Measurements from ENCODE around the gene ZBTB38. TPM values are rescaled to one million over a fixed set of nuclear protein-coding genes. Genes with fewer than 3 reads are reported as not detected.

ZBTB38 gene
- polyA plus RNA-seq, 1 donor from 2014 or later = 18.7 TPM

DNA sequence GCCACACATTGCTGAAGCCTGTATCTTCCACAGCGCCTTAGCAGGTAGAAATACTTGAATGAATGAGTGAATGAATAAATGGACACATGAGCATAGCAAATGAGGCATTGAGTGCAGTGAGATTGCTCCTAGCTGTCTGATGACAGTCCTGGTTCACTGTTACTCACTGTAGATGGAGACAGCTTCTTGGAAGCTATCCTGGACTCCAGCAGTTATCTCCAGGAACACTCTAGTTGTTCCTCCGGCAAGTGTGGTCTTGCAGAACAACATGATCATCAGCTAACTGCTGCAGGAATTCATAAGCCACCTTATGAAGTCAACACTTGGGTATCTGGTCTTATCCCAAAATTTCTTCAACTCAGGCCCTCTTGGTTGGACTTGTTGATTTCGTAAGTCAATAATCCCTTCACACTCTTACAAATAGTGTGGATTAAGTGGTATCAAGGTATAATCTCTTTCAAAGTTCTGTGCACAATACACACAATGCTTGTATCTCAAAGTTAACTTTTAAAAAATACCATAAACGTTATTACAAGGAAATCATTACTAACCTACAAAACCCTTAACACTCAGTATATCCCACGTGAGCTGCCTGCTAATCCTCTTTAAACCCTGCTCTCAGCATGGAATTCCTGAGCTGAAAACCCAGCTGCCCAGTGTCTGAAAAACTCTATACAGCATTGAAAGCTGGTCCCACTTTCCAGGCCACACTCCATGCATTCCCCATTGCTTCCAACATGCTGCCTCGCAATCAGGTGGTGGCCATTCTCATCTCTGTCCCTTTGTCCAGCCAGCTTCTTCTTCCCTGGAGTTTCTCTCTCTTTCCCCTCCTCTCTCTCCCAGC, 14.4 kb upstream of the ZBTB38 start:
- no peak overlapping the region for H3K4me3 ChIP-seq (ENCODE audit: low read length)
- no peak overlapping the region for H3K9ac ChIP-seq (ENCODE audit: low read length)
- no peaks in the 10 kb centered on the region for H3K9me2 ChIP-seq (ENCODE audit: insufficient read depth, low read length)
- H3K4me2 ChIP-seq (ENCODE audit: low read length) = no peak overlapping the region
- no peaks in the 10 kb centered on the region for H3K27me3 ChIP-seq (ENCODE audit: insufficient read depth, low read depth, low read length)
- no peaks in the 10 kb centered on the region for H3K36me3 ChIP-seq (ENCODE audit: insufficient read depth, low read length)
- H3K9me3 ChIP-seq (ENCODE audit: low read length) = no peaks in the 10 kb centered on the region
- H4K20me1 ChIP-seq (ENCODE audit: insufficient read depth) = no peaks in the 10 kb centered on the region
- H2AFZ ChIP-seq (ENCODE audit: low read depth, low read length) = no peak overlapping the region
- H3K27ac ChIP-seq (ENCODE audit: low read length) = no peak overlapping the region
- no peaks in the 10 kb centered on the region for H3F3A ChIP-seq (ENCODE audit: insufficient read depth, low read length, poor library complexity, severe bottlenecking)
- no peak for TF ChIP-seq EP300 (conservative IDR thresholded peaks at IDR 0.05; ENCODE audit: poor library complexity, severe bottlenecking)
- TF ChIP-seq SMC3 (conservative IDR thresholded peaks at IDR 0.05; ENCODE audit: poor library complexity) = no peak
- TF ChIP-seq RAD21 (conservative IDR thresholded peaks at IDR 0.05) = no peak
- TF ChIP-seq MXI1 (conservative IDR thresholded peaks at IDR 0.05; ENCODE audit: poor library complexity, severe bottlenecking) = no peak
- TF ChIP-seq, protein P1, sequence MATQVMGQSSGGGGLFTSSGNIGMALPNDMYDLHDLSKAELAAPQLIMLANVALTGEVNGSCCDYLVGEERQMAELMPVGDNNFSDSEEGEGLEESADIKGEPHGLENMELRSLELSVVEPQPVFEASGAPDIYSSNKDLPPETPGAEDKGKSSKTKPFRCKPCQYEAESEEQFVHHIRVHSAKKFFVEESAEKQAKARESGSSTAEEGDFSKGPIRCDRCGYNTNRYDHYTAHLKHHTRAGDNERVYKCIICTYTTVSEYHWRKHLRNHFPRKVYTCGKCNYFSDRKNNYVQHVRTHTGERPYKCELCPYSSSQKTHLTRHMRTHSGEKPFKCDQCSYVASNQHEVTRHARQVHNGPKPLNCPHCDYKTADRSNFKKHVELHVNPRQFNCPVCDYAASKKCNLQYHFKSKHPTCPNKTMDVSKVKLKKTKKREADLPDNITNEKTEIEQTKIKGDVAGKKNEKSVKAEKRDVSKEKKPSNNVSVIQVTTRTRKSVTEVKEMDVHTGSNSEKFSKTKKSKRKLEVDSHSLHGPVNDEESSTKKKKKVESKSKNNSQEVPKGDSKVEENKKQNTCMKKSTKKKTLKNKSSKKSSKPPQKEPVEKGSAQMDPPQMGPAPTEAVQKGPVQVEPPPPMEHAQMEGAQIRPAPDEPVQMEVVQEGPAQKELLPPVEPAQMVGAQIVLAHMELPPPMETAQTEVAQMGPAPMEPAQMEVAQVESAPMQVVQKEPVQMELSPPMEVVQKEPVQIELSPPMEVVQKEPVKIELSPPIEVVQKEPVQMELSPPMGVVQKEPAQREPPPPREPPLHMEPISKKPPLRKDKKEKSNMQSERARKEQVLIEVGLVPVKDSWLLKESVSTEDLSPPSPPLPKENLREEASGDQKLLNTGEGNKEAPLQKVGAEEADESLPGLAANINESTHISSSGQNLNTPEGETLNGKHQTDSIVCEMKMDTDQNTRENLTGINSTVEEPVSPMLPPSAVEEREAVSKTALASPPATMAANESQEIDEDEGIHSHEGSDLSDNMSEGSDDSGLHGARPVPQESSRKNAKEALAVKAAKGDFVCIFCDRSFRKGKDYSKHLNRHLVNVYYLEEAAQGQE (IDR thresholded peaks at IDR 0.05; ENCODE audit: borderline replicate concordance) = no peak
- TF ChIP-seq TAF1 (IDR thresholded peaks at IDR 0.05; ENCODE audit: low read depth) = no peak
- TF ChIP-seq POLR2AphosphoS5 (IDR thresholded peaks at IDR 0.05) = no peak
- TF ChIP-seq EZH2 (IDR thresholded peaks at IDR 0.05; ENCODE audit: borderline replicate concordance, insufficient read depth, low read length, poor library complexity, severe bottlenecking) = no peak
- TF ChIP-seq, protein P2, sequence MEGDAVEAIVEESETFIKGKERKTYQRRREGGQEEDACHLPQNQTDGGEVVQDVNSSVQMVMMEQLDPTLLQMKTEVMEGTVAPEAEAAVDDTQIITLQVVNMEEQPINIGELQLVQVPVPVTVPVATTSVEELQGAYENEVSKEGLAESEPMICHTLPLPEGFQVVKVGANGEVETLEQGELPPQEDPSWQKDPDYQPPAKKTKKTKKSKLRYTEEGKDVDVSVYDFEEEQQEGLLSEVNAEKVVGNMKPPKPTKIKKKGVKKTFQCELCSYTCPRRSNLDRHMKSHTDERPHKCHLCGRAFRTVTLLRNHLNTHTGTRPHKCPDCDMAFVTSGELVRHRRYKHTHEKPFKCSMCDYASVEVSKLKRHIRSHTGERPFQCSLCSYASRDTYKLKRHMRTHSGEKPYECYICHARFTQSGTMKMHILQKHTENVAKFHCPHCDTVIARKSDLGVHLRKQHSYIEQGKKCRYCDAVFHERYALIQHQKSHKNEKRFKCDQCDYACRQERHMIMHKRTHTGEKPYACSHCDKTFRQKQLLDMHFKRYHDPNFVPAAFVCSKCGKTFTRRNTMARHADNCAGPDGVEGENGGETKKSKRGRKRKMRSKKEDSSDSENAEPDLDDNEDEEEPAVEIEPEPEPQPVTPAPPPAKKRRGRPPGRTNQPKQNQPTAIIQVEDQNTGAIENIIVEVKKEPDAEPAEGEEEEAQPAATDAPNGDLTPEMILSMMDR (IDR thresholded peaks at IDR 0.05; ENCODE audit: poor library complexity, severe bottlenecking) = no peak
- H3K79me2 ChIP-seq (replicated peaks; ENCODE audit: insufficient read depth, low read length) = no peaks in the 10 kb centered on the region

DNA sequence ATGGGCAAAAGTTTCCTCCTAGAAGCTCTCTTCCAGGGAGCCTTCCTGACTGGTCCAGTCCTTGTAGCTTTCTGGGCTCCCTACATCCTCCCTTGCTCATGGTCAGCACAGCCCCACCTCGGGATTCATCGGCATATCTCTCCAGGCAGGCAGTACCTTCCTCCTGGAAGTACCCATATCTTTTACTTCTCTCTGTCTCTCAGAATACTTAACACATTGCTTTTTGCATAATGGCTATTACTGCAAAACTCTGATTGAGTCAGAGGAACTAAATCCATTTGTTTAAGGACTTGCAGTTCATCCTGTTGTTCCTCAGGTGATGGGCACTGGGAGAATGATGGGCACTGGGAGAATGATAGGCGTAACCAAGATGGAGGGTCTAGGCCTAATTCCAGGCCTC, 13.8 kb upstream of the ZBTB38 start:
- H3K27me3 ChIP-seq (ENCODE audit: insufficient read depth, low read depth, low read length) = no peaks in the 10 kb centered on the region

More for the DNA sequence above, 13.8 kb upstream of the ZBTB38 start:
- H3K9ac ChIP-seq (ENCODE audit: low read length) = no peak overlapping the region
- H3K9me3 ChIP-seq (ENCODE audit: low read length) = no peaks in the 10 kb centered on the region
- no peaks in the 10 kb centered on the region for H3K9me2 ChIP-seq (ENCODE audit: insufficient read depth, low read length)
- H3F3A ChIP-seq (ENCODE audit: insufficient read depth, low read length, poor library complexity, severe bottlenecking) = no peaks in the 10 kb centered on the region
- no peaks in the 10 kb centered on the region for H3K36me3 ChIP-seq (ENCODE audit: insufficient read depth, low read length)
- H3K27ac ChIP-seq (ENCODE audit: low read length) = no peak overlapping the region
- no peak overlapping the region for H3K4me3 ChIP-seq (ENCODE audit: low read length)
- TF ChIP-seq, protein P1 (IDR thresholded peaks at IDR 0.05; ENCODE audit: borderline replicate concordance) = no peak
- TF ChIP-seq MXI1 (conservative IDR thresholded peaks at IDR 0.05; ENCODE audit: poor library complexity, severe bottlenecking) (no peak), POLR2AphosphoS5 (IDR thresholded peaks at IDR 0.05) (no peak), EP300 (conservative IDR thresholded peaks at IDR 0.05; ENCODE audit: poor library complexity, severe bottlenecking) (no peak), EZH2 (IDR thresholded peaks at IDR 0.05; ENCODE audit: borderline replicate concordance, insufficient read depth, low read length, poor library complexity, severe bottlenecking) (no peak), TAF1 (IDR thresholded peaks at IDR 0.05; ENCODE audit: low read depth) (no peak), SMC3 (conservative IDR thresholded peaks at IDR 0.05; ENCODE audit: poor library complexity) (no peak), RAD21 (conservative IDR thresholded peaks at IDR 0.05) (no peak)
- TF ChIP-seq, protein P2 (IDR thresholded peaks at IDR 0.05; ENCODE audit: poor library complexity, severe bottlenecking) = no peak
- no peak overlapping the region for H2AFZ ChIP-seq (ENCODE audit: low read depth, low read length)
- H3K4me2 ChIP-seq (ENCODE audit: low read length) = no peak overlapping the region
- no peaks in the 10 kb centered on the region for H3K79me2 ChIP-seq (replicated peaks; ENCODE audit: insufficient read depth, low read length)
- no peaks in the 10 kb centered on the region for H4K20me1 ChIP-seq (ENCODE audit: insufficient read depth)

Measured in neural cell (in vitro differentiated cells).